ENCODE measurements around the gene CPSF3.

The CPSF3 gene

GRCh38 chr2:9416962-9417316 lies 6.5 kb upstream of the CPSF3 start:
- H3K27ac ChIP-seq = no peak overlapping the region
- no peak overlapping the region for H3K9ac ChIP-seq
- TF ChIP-seq Cebpa-rat (IDR thresholded peaks at IDR 0.05) = no peak
- H3K27me3 ChIP-seq = no peaks in the 10 kb centered on the region
- no peaks in the 10 kb centered on the region for H3K9me3 ChIP-seq
- no peak overlapping the region for H3K4me2 ChIP-seq
- H3K36me3 ChIP-seq = peaks cover 66% of the 10 kb centered on the region
- H4K20me1 ChIP-seq = peaks cover 54% of the 10 kb centered on the region
- H3K4me3 ChIP-seq = no peak overlapping the region
- H3K4me1 ChIP-seq = peaks cover 22% of the 10 kb centered on the region

DNA sequence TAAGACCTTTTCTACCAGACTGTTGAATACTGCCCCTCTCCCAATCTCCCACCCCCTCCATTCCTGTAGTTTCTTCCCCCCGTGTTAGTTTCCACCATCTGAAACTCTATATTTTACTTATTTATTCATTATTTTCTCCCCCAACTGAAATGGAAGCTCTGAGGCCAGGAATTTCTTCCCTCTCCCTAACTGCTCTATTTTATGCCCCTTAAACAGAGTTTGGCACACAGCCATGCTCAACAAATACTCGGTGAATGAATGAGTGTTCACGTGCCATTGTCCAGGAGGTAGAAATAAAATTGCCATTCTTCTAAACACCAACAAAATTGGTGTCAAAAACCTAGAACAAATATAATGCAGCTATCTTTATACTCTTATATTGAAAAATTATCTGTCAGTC lies 5.7 kb upstream of the CPSF3 start:
- TF ChIP-seq Cebpa-rat (IDR thresholded peaks at IDR 0.05) = no peak
- H3K4me2 ChIP-seq = no peak overlapping the region
- H3K9ac ChIP-seq = no peak overlapping the region
- no peak overlapping the region for H3K27ac ChIP-seq
- peaks cover 62% of the 10 kb centered on the region for H4K20me1 ChIP-seq
- H3K4me1 ChIP-seq = peaks cover 25% of the 10 kb centered on the region
- H3K36me3 ChIP-seq = peaks cover 59% of the 10 kb centered on the region
- H3K4me3 ChIP-seq = no peak overlapping the region
- no peaks in the 10 kb centered on the region for H3K27me3 ChIP-seq
- H3K9me3 ChIP-seq = no peaks in the 10 kb centered on the region

DNA sequence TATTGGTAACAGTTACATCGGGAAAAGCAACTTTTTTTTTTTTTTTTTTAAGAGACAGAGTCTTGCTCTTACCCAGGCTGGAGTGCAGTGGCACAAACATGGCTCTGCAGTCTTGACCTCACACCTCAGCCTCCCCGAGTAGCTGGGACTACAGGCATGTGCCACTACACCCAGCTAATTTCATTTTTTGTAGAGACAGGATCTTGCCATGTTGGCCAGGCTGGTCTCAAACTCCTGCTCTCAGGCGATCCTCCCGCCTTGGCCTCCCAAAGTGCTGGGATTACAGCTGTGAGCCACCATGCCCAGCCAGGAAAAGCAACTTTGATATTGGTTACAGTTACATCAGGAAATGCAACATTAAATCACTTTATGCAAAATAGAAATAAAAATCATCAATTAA lies 4.7 kb upstream of the CPSF3 start:
- H3K4me2 ChIP-seq = no peak overlapping the region
- no peak for TF ChIP-seq Cebpa-rat (IDR thresholded peaks at IDR 0.05)
- no peak overlapping the region for H3K27ac ChIP-seq
- peaks cover 25% of the 10 kb centered on the region for H3K4me1 ChIP-seq
- H3K4me3 ChIP-seq = no peak overlapping the region
- no peaks in the 10 kb centered on the region for H3K27me3 ChIP-seq
- no peaks in the 10 kb centered on the region for H3K9me3 ChIP-seq
- H3K9ac ChIP-seq = no peak overlapping the region
- peaks cover 49% of the 10 kb centered on the region for H3K36me3 ChIP-seq
- H4K20me1 ChIP-seq = peaks cover 62% of the 10 kb centered on the region

- Histone ChIP-seq H3K9me3 (no peaks in the 10 kb centered on the region), H3K4me3 (no peak overlapping the region), H3K9ac (no peak overlapping the region), H4K20me1 (peaks cover 59% of the 10 kb centered on the region), H3K4me2 (no peak overlapping the region), H3K36me3 (peaks cover 41% of the 10 kb centered on the region), H3K27me3 (no peaks in the 10 kb centered on the region), H3K4me1 (peaks cover 30% of the 10 kb centered on the region), H3K27ac (no peak overlapping the region)
- no peak for TF ChIP-seq Cebpa-rat (IDR thresholded peaks at IDR 0.05)
Measured at GRCh38 chr2:9419541-9419940, 3.9 kb upstream of the CPSF3 start.

GRCh38 chr2:9420495-9420894 lies 3.0 kb upstream of the CPSF3 start:
- H3K4me1 ChIP-seq = peaks cover 40% of the 10 kb centered on the region
- peak overlapping the region; percentile 38; the same call in 1 of the 2 replicates for H3K9ac ChIP-seq
- no peak for TF ChIP-seq Cebpa-rat (IDR thresholded peaks at IDR 0.05)
- no peaks in the 10 kb centered on the region for H3K9me3 ChIP-seq
- H3K4me3 ChIP-seq = no peak overlapping the region
- H4K20me1 ChIP-seq = peaks cover 57% of the 10 kb centered on the region
- no peak overlapping the region for H3K27ac ChIP-seq
- H3K4me2 ChIP-seq = peak overlapping the region; percentile 28; the same call in 1 of the 2 replicates
- peaks cover 34% of the 10 kb centered on the region for H3K36me3 ChIP-seq
- no peaks in the 10 kb centered on the region for H3K27me3 ChIP-seq

DNA sequence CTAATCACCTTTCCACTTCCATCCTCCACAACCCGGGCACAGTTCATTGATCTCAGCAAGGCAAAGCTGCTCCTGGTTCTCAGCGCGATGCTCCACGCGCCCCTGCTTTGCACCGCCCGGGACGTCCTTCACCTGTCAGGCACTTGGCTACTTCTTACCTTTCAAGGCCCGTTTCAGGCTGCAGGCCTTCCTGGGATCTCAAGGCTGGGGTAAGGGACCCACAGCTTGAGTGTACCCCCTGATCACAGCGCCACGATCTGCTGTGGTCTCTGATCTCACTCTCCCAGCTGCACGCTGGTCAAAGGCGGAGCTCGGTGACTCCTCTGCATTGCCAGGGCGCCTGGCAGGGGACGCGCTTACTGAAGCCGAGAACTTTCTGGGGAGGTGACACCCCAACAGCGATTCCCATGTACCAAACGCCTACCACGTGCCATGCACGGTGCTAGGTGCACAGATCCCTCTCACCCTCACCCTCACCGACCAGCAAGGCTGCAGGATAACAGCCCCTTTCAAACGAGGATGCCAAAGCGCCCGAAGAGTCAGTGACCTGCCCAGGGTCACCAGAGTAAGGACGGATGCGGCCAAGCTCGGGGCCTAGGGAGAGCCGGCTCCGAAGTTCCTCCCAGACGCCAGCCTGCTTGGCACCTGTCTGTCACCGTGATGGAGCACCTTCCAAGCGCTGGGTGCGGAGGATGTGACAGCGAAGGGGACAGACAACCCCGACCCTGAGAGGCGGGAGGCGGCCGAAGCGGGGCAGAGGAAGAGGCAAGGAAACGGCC lies 944 bp upstream of the CPSF3 start:
- Histone ChIP-seq H3K27ac (peak overlapping the region; percentile 92), H3K4me2 (peak overlapping the region; percentile 97), H3K9me3 (no peaks in the 10 kb centered on the region), H3K36me3 (peaks cover 25% of the 10 kb centered on the region), H3K9ac (peak overlapping the region; percentile 98), H3K4me1 (peaks cover 48% of the 10 kb centered on the region), H3K27me3 (no peaks in the 10 kb centered on the region), H3K4me3 (peak overlapping the region; percentile 94), H4K20me1 (peaks cover 42% of the 10 kb centered on the region)
- TF ChIP-seq Cebpa-rat (IDR thresholded peaks at IDR 0.05) = no peak

GRCh38 chr2:9423922-9424272 lies 443 bp downstream of the CPSF3 start:
- Histone ChIP-seq H3K4me2 (peak overlapping the region; percentile 96), H4K20me1 (peaks cover 37% of the 10 kb centered on the region), H3K27me3 (no peaks in the 10 kb centered on the region), H3K9ac (peak overlapping the region; percentile 98), H3K36me3 (peaks cover 15% of the 10 kb centered on the region), H3K27ac (peak overlapping the region; percentile 92), H3K4me1 (peaks cover 48% of the 10 kb centered on the region), H3K9me3 (no peaks in the 10 kb centered on the region), H3K4me3 (peak overlapping the region; percentile 94)
- no peak for TF ChIP-seq Cebpa-rat (IDR thresholded peaks at IDR 0.05)

- Histone ChIP-seq H3K27ac (peak overlapping the region; percentile 92), H3K4me3 (peak overlapping the region; percentile 94)
Measured at GRCh38 chr2:9424447-9425164, 1.2 kb downstream of the CPSF3 start.

GRCh38 chr2:9428965-9429577 lies 5.6 kb downstream of the CPSF3 start:
- no peak overlapping the region for H3K27ac ChIP-seq
- H3K4me1 ChIP-seq = peaks cover 24% of the 10 kb centered on the region
- no peak overlapping the region for H3K4me3 ChIP-seq
- H3K36me3 ChIP-seq = peaks cover 66% of the 10 kb centered on the region
- no peaks in the 10 kb centered on the region for H3K9me3 ChIP-seq
- H3K9ac ChIP-seq = no peak overlapping the region
- H4K20me1 ChIP-seq = no peaks in the 10 kb centered on the region
- H3K4me2 ChIP-seq = no peak overlapping the region
- no peak for TF ChIP-seq Cebpa-rat (IDR thresholded peaks at IDR 0.05)
- H3K27me3 ChIP-seq = no peaks in the 10 kb centered on the region

More at GRCh38 chr2:9424447-9425164, 1.2 kb downstream of the CPSF3 start:
- Histone ChIP-seq H3K9me3 (no peaks in the 10 kb centered on the region), H3K27me3 (no peaks in the 10 kb centered on the region), H3K36me3 (peaks cover 22% of the 10 kb centered on the region), H3K4me2 (peak overlapping the region; percentile 96), H3K4me1 (peaks cover 48% of the 10 kb centered on the region), H4K20me1 (peaks cover 30% of the 10 kb centered on the region), H3K9ac (peak overlapping the region; percentile 98)
- no peak for TF ChIP-seq Cebpa-rat (IDR thresholded peaks at IDR 0.05)

Data from BLaER1 (cell line).